ENCODE results near the gene ZNF580. TPM values are rescaled to one million over a fixed set of nuclear protein-coding genes. Genes with fewer than 3 reads are reported as not detected.

The ZNF580 gene
- total RNA-seq, 6 donors from 2014 or later = 28.1 to 84.1 (median 38.0) TPM

DNA sequence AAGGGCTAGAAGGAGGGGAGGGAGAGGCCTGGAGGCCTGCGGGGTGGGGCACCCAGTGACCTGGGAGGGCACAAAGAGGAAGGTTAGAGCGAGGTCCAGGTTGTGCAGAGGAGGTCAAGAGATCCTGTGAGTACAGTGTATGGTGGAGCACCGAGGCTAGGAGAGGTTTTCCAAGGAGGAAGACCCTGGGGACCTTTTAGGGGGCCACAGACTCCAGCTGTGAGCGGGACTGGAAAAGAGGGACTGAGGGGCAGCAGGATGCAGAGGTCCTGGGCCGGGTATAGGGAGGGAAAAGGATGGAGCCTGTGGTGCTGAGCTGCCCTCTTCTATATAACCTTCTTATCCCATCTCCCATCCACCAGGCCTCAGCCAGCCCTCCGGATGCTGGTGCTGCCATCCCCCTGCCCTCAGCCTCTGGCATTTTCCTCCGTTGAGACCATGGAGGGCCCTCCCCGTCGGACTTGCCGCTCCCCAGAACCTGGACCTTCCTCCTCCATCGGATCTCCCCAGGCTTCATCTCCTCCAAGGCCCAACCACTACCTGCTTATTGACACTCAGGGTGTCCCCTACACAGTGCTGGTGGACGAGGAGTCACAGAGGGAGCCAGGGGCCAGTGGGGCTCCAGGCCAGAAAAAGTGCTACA is 3.5 kb downstream of the ZNF580 start:
- Histone ChIP-seq H3K27ac (peak overlapping the region; percentile 77 to 94 (median 91)), H3K4me1 (peaks cover 58 to 83% (median 63%) of the 10 kb centered on the region in 4 donors), H3K27me3 (no peaks in the 10 kb centered on the region), H3K36me3 (peaks cover 5 to 13% (median 8%) of the 10 kb centered on the region in 4 donors), H3K4me3 (peak overlapping the region; percentile 74 to 96 (median 86)), H3K9me3 (no peaks in the 10 kb centered on the region)
- 48 to 52% methylated on average over 11 to 12 of the region's 12 CpGs for whole genome bisulfite sequencing, 2 donors
- TF ChIP-seq EP300 (IDR thresholded peaks at IDR 0.05) = no peak
- no peak for TF ChIP-seq POLR2AphosphoS5 (IDR thresholded peaks at IDR 0.05)
- no peak for TF ChIP-seq CTCF (IDR thresholded peaks at IDR 0.05)
- no peak for TF ChIP-seq POLR2A (IDR thresholded peaks at IDR 0.05)
- DNase-seq = no peak
- no peak for ATAC-seq (ENCODE audit: low FRiP score in 2 of 2)

- no peaks in the 10 kb centered on the region for H3K9me3 ChIP-seq
- DNase-seq (peak in 1 of 2 donors; percentile 83), ATAC-seq (ENCODE audit: low FRiP score in 2 of 2) (no peak)
- H3K4me1 ChIP-seq = peaks cover 55 to 83% (median 60%) of the 10 kb centered on the region in 4 donors
- no peak overlapping the region for H3K27ac ChIP-seq
- 89 to 90% methylated on average over 20 to 21 of the region's 28 CpGs for WGBS, 2 donors
- H3K4me3 ChIP-seq = no peak overlapping the region
- TF ChIP-seq CTCF (IDR thresholded peaks at IDR 0.05) (no peak), POLR2A (IDR thresholded peaks at IDR 0.05) (no peak), POLR2AphosphoS5 (IDR thresholded peaks at IDR 0.05) (no peak), EP300 (IDR thresholded peaks at IDR 0.05) (no peak)
- H3K27me3 ChIP-seq = no peaks in the 10 kb centered on the region
- H3K36me3 ChIP-seq = peaks cover 5 to 13% (median 8%) of the 10 kb centered on the region in 4 donors
Measured at GRCh38 chr19:55644842-55645511, 4.2 kb downstream of the ZNF580 start.

DNA sequence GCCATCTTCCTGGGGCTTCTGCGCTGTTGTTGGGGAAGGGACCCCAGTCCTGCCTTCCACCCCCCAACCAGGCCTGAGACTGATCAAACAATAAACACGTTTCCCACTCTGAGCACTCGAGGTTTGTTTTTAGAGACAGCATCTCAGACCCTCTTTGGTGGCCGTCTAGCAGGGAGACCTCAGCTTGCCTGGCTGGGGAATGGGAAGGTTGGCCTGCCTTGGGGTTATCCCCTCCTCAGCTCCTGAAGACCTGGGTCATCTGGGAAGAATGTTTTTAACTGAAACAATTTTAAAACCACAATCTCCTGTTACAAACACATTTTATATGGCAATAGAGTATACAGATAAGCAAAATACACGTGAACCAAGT is 4.7 kb downstream of the ZNF580 start:
- no peak for DNase-seq
- Histone ChIP-seq H3K4me3 (no peak overlapping the region), H3K27ac (no peak overlapping the region), H3K27me3 (no peaks in the 10 kb centered on the region), H3K9me3 (no peaks in the 10 kb centered on the region), H3K36me3 (peaks cover 5 to 13% (median 8%) of the 10 kb centered on the region in 4 donors), H3K4me1 (peaks cover 50 to 80% (median 55%) of the 10 kb centered on the region in 4 donors)
- TF ChIP-seq EP300 (IDR thresholded peaks at IDR 0.05) = no peak
- ATAC-seq (ENCODE audit: low FRiP score in 2 of 2) = no peak
- 69 to 73% methylated on average over 5 of the region's 5 CpGs for WGBS, 2 donors

- 52 to 57% methylated on average over 11 to 14 of the region's 14 CpGs for WGBS, 2 donors
- H3K27me3 ChIP-seq = no peaks in the 10 kb centered on the region
- DNase-seq (no peak), ATAC-seq (ENCODE audit: low FRiP score in 2 of 2) (no peak)
- no peak for TF ChIP-seq POLR2A (IDR thresholded peaks at IDR 0.05)
- TF ChIP-seq POLR2AphosphoS5 (IDR thresholded peaks at IDR 0.05) = no peak
- no peak for TF ChIP-seq CTCF (IDR thresholded peaks at IDR 0.05)
- no peak for TF ChIP-seq EP300 (IDR thresholded peaks at IDR 0.05)
- H3K27ac ChIP-seq = peak overlapping the region; percentile 57 to 89 (median 85)
- H3K4me3 ChIP-seq = peak overlapping the region; percentile 52 to 96 (median 84)
- peaks cover 44 to 63% (median 45%) of the 10 kb centered on the region in 4 donors for H3K4me1 ChIP-seq
- H3K36me3 ChIP-seq = peaks cover 5 to 18% (median 8%) of the 10 kb centered on the region in 4 donors
- H3K9me3 ChIP-seq = no peaks in the 10 kb centered on the region
Measured at GRCh38 chr19:55646889-55647731, 6.3 kb downstream of the ZNF580 start.

Measured in upper lobe of left lung (tissue), 6 donors.